ENCODE measurements around the gene CDX1. TPM values are rescaled to one million over a fixed set of nuclear protein-coding genes. Genes with fewer than 3 reads are reported as not detected.

The CDX1 gene
- polyA plus RNA-seq, 3 donors = not detected

- Histone ChIP-seq H3K79me2 (ENCODE audit: insufficient read depth, low read length) (no peaks in the 10 kb centered on the region), H3K4me3 (replicated peaks in 1 of 3; ENCODE audit: low read depth in 2 of 3, low read length in 3 of 3) (no peak overlapping the region), H2AFZ (ENCODE audit: insufficient read depth, low read depth, low read length, poor library complexity, severe bottlenecking) (no peak overlapping the region), H3K36me3 (replicated peaks in 1 of 2; ENCODE audit: control insufficient read depth in 1 of 2, insufficient read depth in 2 of 2, low read length in 2 of 2) (no peaks in the 10 kb centered on the region), H3K27ac (ENCODE audit: low read depth in 1 of 2, low read length in 2 of 2) (no peak overlapping the region), H3K9ac (ENCODE audit: insufficient read depth, low read length, poor library complexity, severe bottlenecking) (no peak overlapping the region), H3K4me2 (replicated peaks; ENCODE audit: extremely low read depth, low read length, poor library complexity, severe bottlenecking) (no peak overlapping the region), H3K4me1 (ENCODE audit: control insufficient read depth in 1 of 2, insufficient read depth in 2 of 2, low read length in 2 of 2) (peaks cover 7 to 10% of the 10 kb centered on the region in 2 donors), H3K9me3 (replicated peaks in 1 of 2; ENCODE audit: control insufficient read depth in 1 of 2, insufficient read depth in 1 of 2, low read length in 2 of 2) (no peaks in the 10 kb centered on the region), H3K27me3 (ENCODE audit: control insufficient read depth in 2 of 2, insufficient read depth in 2 of 2, low read length in 2 of 2) (peaks cover 0 to 20% of the 10 kb centered on the region in 2 donors), H4K20me1 (ENCODE audit: insufficient read depth, low read length) (no peaks in the 10 kb centered on the region)
- 100% methylated on average over 4 of the region's 6 CpGs for WGBS (ENCODE audit: insufficient coverage)
- intact Hi-C loops (cut with micrococcal nuclease) = no loop called here
- Mint-ChIP-seq H3K27ac (no peak overlapping the region), H3K4me3 (no peak overlapping the region), H3K9me3 (peaks cover 0 to 3% (median 0%) of the 10 kb centered on the region in 7 donors), H3K4me1 (peaks cover 14% of the 10 kb centered on the region), H3K27me3 (ENCODE audit: low read depth in 3 of 3) (peaks cover 27 to 29% (median 28%) of the 10 kb centered on the region in 3 donors), H3K36me3 (no peaks in the 10 kb centered on the region)
- TF ChIP-seq CTCF (IDR thresholded peaks at IDR 0.05) = no peak
- no peak for DNase-seq
These were observed 40.2 kb downstream of the CDX1 start for GRCh38 chr5:150206779-150207115.

GRCh38 chr5:150208187-150209098, 41.9 kb downstream of the CDX1 start:
- H2AFZ ChIP-seq (ENCODE audit: insufficient read depth, low read depth, low read length, poor library complexity, severe bottlenecking) = peak overlapping the region; percentile 74
- Mint-ChIP-seq H3K36me3 (no peaks in the 10 kb centered on the region), H3K9me3 (peaks cover 0 to 3% (median 0%) of the 10 kb centered on the region in 7 donors), H3K27me3 (ENCODE audit: low read depth in 3 of 3) (peaks cover 29 to 34% (median 30%) of the 10 kb centered on the region in 3 donors), H3K4me1 (peaks cover 14% of the 10 kb centered on the region), H3K4me3 (peak overlapping the region; percentile 76 to 84), H3K27ac (peak overlapping the region in 3 of 7 donors; percentile 41 to 63 (median 55))
- H3K9me3 ChIP-seq (replicated peaks in 1 of 2; ENCODE audit: control insufficient read depth in 1 of 2, insufficient read depth in 1 of 2, low read length in 2 of 2) = no peaks in the 10 kb centered on the region
- peak in 1 of 3 donors; percentile 77 for DNase-seq
- H3K4me3 ChIP-seq (replicated peaks in 1 of 3; ENCODE audit: low read depth in 2 of 3, low read length in 3 of 3) = peak overlapping the region in 1 of 3 experiments; percentile 43
- H3K27me3 ChIP-seq (ENCODE audit: control insufficient read depth in 2 of 2, insufficient read depth in 2 of 2, low read length in 2 of 2) = peaks cover 0 to 20% of the 10 kb centered on the region in 2 donors
- no peaks in the 10 kb centered on the region for H3K79me2 ChIP-seq (ENCODE audit: insufficient read depth, low read length)
- H3K27ac ChIP-seq (ENCODE audit: low read depth in 1 of 2, low read length in 2 of 2) = no peak overlapping the region
- no peak for TF ChIP-seq CTCF (IDR thresholded peaks at IDR 0.05)
- H4K20me1 ChIP-seq (ENCODE audit: insufficient read depth, low read length) = no peaks in the 10 kb centered on the region
- H3K36me3 ChIP-seq (replicated peaks in 1 of 2; ENCODE audit: control insufficient read depth in 1 of 2, insufficient read depth in 2 of 2, low read length in 2 of 2) = no peaks in the 10 kb centered on the region
- intact Hi-C loops (cut with micrococcal nuclease) = no loop called here
- WGBS (ENCODE audit: insufficient coverage) = 53% methylated on average over 12 of the region's 19 CpGs
- peaks cover 7 to 10% of the 10 kb centered on the region in 2 donors for H3K4me1 ChIP-seq (ENCODE audit: control insufficient read depth in 1 of 2, insufficient read depth in 2 of 2, low read length in 2 of 2)
- H3K4me2 ChIP-seq (replicated peaks; ENCODE audit: extremely low read depth, low read length, poor library complexity, severe bottlenecking) = peak overlapping the region; percentile 44
- H3K9ac ChIP-seq (ENCODE audit: insufficient read depth, low read length, poor library complexity, severe bottlenecking) = peak overlapping the region; percentile 24
